Osteocyte (in vitro differentiated cells): ENCODE measurements around the gene DNAI1. TPM values are rescaled to one million over a fixed set of nuclear protein-coding genes. Genes with fewer than 3 reads are reported as not detected.
A peak's percentile ranks its signal among the peaks of the same experiment; 100 is the strongest.

Experiments used
- DNase-seq: peaks from one replicate; pipeline ENCODE4 v3.0.0; 2021; ENCODE audit warnings: mixed read lengths; ENCODE audit not compliant: unreplicated experiment; ENCODE audit errors: extremely low spot score
- H3K27ac Mint-ChIP-seq: one replicate; pipeline ENCODE4 v1.8.0; 2021; ENCODE audit warnings: mild to moderate bottlenecking, mixed read lengths; ENCODE audit not compliant: unreplicated experiment
- H3K27me3 Mint-ChIP-seq: one replicate; pipeline ENCODE4 v1.8.0; 2021; ENCODE audit warnings: mixed read lengths; ENCODE audit not compliant: unreplicated experiment
- H3K36me3 Mint-ChIP-seq: one replicate; pipeline ENCODE4 v1.8.0; 2021; ENCODE audit warnings: mixed read lengths; ENCODE audit not compliant: unreplicated experiment
- H3K4me1 Mint-ChIP-seq: one replicate; pipeline ENCODE4 v1.8.0; 2021; ENCODE audit warnings: mixed read lengths; ENCODE audit not compliant: unreplicated experiment
- H3K4me3 Mint-ChIP-seq: one replicate; pipeline ENCODE4 v1.8.0; 2021; ENCODE audit warnings: mild to moderate bottlenecking, moderate library complexity, mixed read lengths; ENCODE audit not compliant: unreplicated experiment
- H3K9me3 Mint-ChIP-seq: one replicate; pipeline ENCODE4 v1.8.0; 2021; ENCODE audit warnings: mixed read lengths; ENCODE audit not compliant: unreplicated experiment
- CTCF ChIP-seq: fragments of 200-600 bp; sonication (generic); IDR thresholded peaks from 2 replicates; pipeline ENCODE4 v1.5.0; 2021; ENCODE audit warnings: antibody characterized with exemption, mild to moderate bottlenecking, moderate library complexity
- total RNA-seq: library from RNA; stranded (reverse); gene quantifications from 2 replicates; pipeline ENCODE4 v1.2.1, GENCODE V29; 2021

DNAI1 gene
- total RNA-seq, 1 donor from 2014 or later, result not detected

- Mint-ChIP-seq H3K36me3 (no peaks in the 10 kb centered on the region), H3K27me3 (peaks cover 28% of the 10 kb centered on the region), H3K4me1 (no peaks in the 10 kb centered on the region), H3K4me3 (no peak overlapping the region), H3K9me3 (no peaks in the 10 kb centered on the region), H3K27ac (no peak overlapping the region)
- TF ChIP-seq CTCF, result peak; percentile 96
- peak; percentile 90 for DNase-seq
Observed at GRCh38 chr9:34547960-34548611, 89.5 kb downstream of the DNAI1 start.

DNA sequence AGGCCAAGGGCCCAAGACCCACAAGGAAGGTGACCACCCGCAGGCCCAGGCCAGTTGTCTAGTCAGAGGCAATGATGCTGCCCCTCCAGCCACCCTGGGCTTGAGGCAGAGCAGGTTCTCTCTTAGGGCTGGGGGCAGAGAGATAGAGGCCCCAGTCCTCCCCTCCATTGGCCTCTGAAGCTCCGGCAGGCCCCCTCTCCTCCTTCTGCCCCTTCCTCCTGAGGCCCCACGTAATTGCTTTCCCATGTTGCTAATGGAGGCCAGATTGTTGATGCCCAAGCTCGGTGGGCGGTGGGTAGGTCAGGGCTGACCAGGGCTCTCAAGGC, 90.8 kb downstream of the DNAI1 start:
- Mint-ChIP-seq H3K27me3 (peaks cover 21% of the 10 kb centered on the region), H3K36me3 (no peaks in the 10 kb centered on the region), H3K4me1 (peaks cover under 1% of the 10 kb centered on the region), H3K9me3 (no peaks in the 10 kb centered on the region), H3K27ac (no peak overlapping the region), H3K4me3 (no peak overlapping the region)
- TF ChIP-seq CTCF, result no peak
- no peak for DNase-seq

DNA sequence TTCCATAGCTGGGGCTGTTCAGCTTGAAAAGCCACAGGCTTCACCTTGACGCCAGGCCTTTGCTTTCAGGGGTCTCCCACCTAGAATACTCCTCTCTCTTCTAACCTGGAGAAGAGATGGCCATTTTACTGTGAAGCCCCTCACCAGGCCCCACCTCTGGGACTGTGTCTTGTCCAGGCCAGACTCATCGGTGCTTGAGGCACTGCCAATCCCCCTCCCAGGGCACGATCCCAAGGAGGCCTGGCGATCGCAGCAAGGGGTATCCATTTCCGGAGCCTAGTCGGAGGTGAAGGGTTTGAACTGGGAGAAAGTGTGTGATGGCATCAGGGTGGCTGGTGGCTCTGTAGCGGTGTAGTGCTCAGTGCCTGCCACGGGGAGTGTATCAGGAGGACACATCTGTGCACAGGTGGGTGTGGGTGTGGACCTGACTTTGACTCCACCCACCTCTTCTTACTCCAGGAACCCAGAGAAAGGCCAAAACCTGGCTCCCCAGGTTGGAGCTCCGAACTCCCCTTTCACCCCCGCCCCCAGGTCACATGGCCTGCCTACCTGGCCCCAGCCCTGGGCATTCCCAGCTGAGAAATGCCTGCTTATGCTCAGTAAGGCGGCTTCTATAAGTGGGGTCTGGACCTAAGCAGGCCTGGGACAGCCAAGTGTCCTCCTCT, 91.5 kb downstream of the DNAI1 start:
- DNase-seq, result no peak
- Mint-ChIP-seq H3K36me3 (no peaks in the 10 kb centered on the region), H3K27ac (no peak overlapping the region), H3K9me3 (no peaks in the 10 kb centered on the region), H3K4me3 (no peak overlapping the region), H3K4me1 (peaks cover 7% of the 10 kb centered on the region), H3K27me3 (peaks cover 14% of the 10 kb centered on the region)
- no peak for TF ChIP-seq CTCF

- no peak for DNase-seq
- H3K4me1 Mint-ChIP-seq, result peaks cover 7% of the 10 kb centered on the region
- no peak for TF ChIP-seq CTCF
- no peak overlapping the region for H3K4me3 Mint-ChIP-seq
- H3K36me3 Mint-ChIP-seq, result no peaks in the 10 kb centered on the region
- H3K27ac Mint-ChIP-seq, result no peak overlapping the region
- peaks cover 8% of the 10 kb centered on the region for H3K27me3 Mint-ChIP-seq
- no peaks in the 10 kb centered on the region for H3K9me3 Mint-ChIP-seq
Observed at GRCh38 chr9:34550681-34551270, 92.2 kb downstream of the DNAI1 start.
